RWPE1 (cell line): Measurements from ENCODE around the gene CDKN1A.

Source experiments
- CTCF ChIA-PET: fragments of 350-600 bp; sonication (Branson Sonifier 250); formaldehyde crosslinking; extraction: SDS; loops from one replicate; lab custom pipeline; 2021; lab: Yijun Ruan, JAX
- POLR2A ChIA-PET: fragments of 400-600 bp; formaldehyde crosslinking; extraction: SDS; loops from one replicate; lab custom pipeline; 2020; ENCODE audit warnings: antibody characterized with exemption; ENCODE audit not compliant: low non-redundant PET; lab: Yijun Ruan, JAX
- DNase-seq: peaks from one replicate; pipeline ENCODE4 v3.0.0; 2012; ENCODE audit warnings: low spot score
- H3K27ac ChIP-seq: fragments of 450-650 bp; 2 replicates; pipeline ENCODE4 v1.5.1; 2017
- CTCF ChIP-seq: fragments of 450-650 bp; conservative IDR thresholded peaks from 2 replicates; pipeline ENCODE4 v1.5.1; 2017; ENCODE audit warnings: low read depth, mild to moderate bottlenecking

CDKN1A gene

DNA sequence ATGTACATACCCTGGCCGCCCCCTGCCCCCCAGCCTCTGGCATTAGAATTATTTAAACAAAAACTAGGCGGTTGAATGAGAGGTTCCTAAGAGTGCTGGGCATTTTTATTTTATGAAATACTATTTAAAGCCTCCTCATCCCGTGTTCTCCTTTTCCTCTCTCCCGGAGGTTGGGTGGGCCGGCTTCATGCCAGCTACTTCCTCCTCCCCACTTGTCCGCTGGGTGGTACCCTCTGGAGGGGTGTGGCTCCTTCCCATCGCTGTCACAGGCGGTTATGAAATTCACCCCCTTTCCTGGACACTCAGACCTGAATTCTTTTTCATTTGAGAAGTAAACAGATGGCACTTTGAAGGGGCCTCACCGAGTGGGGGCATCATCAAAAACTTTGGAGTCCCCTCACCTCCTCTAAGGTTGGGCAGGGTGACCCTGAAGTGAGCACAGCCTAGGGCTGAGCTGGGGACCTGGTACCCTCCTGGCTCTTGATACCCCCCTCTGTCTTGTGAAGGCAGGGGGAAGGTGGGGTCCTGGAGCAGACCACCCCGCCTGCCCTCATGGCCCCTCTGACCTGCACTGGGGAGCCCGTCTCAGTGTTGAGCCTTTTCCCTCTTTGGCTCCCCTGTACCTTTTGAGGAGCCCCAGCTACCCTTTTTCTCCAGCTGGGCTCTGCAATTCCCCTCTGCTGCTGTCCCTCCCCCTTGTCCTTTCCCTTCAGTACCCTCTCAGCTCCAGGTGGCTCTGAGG, 7.6 kb downstream of the CDKN1A start:
- ChIA-PET CTCF (interaction anchor here (2.1 kb wide), 1 partner anchor 73 kb away, joined by 9 read pairs; no protein-coding TSS in a partner anchor), POLR2A (interaction anchor here (0.6 kb wide), 1 partner anchor 140 kb away, joined by 3 read pairs; no protein-coding TSS in a partner anchor)
- no peak for DNase-seq
- TF ChIP-seq CTCF = no peak
- peak overlapping the region; percentile 99 for H3K27ac ChIP-seq

DNA sequence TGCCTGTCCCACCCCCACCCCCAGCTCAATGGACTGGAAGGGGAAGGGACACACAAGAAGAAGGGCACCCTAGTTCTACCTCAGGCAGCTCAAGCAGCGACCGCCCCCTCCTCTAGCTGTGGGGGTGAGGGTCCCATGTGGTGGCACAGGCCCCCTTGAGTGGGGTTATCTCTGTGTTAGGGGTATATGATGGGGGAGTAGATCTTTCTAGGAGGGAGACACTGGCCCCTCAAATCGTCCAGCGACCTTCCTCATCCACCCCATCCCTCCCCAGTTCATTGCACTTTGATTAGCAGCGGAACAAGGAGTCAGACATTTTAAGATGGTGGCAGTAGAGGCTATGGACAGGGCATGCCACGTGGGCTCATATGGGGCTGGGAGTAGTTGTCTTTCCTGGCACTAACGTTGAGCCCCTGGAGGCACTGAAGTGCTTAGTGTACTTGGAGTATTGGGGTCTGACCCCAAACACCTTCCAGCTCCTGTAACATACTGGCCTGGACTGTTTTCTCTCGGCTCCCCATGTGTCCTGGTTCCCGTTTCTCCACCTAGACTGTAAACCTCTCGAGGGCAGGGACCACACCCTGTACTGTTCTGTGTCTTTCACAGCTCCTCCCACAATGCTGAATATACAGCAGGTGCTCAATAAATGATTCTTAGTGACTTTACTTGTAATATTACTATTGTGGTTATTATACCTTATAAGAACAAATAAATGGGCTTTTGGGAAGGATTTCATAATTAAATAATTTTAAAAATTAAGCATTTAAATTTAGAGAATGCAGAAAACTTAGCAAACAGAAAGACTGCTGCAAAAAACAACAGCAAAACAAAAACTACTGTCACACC, 8.4 kb downstream of the CDKN1A start:
- ChIA-PET CTCF (interaction anchor here (0.6 to 0.7 kb wide), 2 partner anchors 15 to 23 kb away, joined by 3 to 4 read pairs; no protein-coding TSS in a partner anchor), POLR2A (interaction anchor here (0.5 kb wide), 1 partner anchor 172 kb away, joined by 8 read pairs; no protein-coding TSS in a partner anchor)
- DNase-seq = no peak
- no peak for TF ChIP-seq CTCF
- H3K27ac ChIP-seq = peak overlapping the region; percentile 99

- H3K27ac ChIP-seq = peak overlapping the region; percentile 55
- no peak for DNase-seq
- no peak for TF ChIP-seq CTCF
- ChIA-PET CTCF (no interaction called here), POLR2A (no interaction called here)
Observed at GRCh38 chr6:36688063-36688738, 9.7 kb downstream of the CDKN1A start.

DNA sequence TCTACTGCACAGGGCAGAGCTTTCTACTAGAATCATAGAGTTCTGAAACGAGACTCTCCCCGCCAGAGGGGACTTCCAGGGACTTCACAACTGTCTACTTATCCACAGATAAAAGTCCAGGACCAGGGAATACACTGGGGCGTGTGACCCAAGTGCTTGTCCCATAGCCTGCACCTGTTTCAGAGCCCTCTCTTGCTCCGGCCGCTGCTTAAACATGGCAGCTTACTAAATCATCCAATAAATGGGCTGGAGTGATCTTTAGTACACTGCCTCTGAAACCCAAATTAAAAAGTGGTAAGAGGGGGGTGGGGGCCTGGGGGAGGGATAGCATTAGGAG, 10.2 kb downstream of the CDKN1A start:
- no peak overlapping the region for H3K27ac ChIP-seq
- ChIA-PET CTCF (no interaction called here), POLR2A (no interaction called here)
- no peak for DNase-seq
- TF ChIP-seq CTCF = no peak

DNA sequence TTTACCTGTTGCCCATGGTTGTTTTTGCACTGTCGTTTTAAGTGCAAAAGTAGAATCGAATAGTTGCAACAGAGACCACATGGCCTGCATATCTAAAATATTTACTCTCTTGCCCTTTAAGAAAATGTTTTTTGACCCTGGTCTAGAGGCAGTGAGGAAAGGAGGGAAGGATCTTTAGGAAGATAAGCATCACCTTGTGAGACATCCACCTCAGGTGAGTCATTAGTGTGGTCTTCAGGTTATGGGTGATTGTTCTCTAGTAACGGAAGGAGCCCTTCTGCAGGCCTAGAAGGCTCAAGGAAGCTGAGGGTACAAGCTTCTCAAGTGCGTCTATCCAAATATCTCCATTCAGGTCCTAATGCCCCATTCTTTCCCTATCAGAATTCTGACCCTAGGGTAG, 12.5 kb downstream of the CDKN1A start:
- H3K27ac ChIP-seq = no peak overlapping the region
- ChIA-PET POLR2A (no interaction called here), CTCF (no interaction called here)
- no peak for DNase-seq
- TF ChIP-seq CTCF = no peak

GRCh38 chr6:36691612-36692011, 13.1 kb downstream of the CDKN1A start:
- no peak for DNase-seq
- H3K27ac ChIP-seq = peak overlapping the region; percentile 95
- CTCF ChIA-PET = no interaction called here
- POLR2A ChIA-PET = no interaction called here
- TF ChIP-seq CTCF = no peak
